ENCODE results near the gene TMED8.

Gene TMED8

GRCh38 chr14:77403768-77404167, 26.9 kb upstream of the TMED8 start:
- H3K4me3 ChIP-seq (ENCODE audit: low read length) = no peak overlapping the region
- no peaks in the 10 kb centered on the region for H3F3A ChIP-seq (ENCODE audit: control insufficient read depth, insufficient read depth)
- H3K4me1 ChIP-seq (ENCODE audit: control insufficient read depth, low read length) = peaks cover 13% of the 10 kb centered on the region
- no peak for TF ChIP-seq EZH2phosphoT487 (IDR thresholded peaks at IDR 0.05; ENCODE audit: borderline replicate concordance, low read length)
- no peak for TF ChIP-seq CTCF (IDR thresholded peaks at IDR 0.05; ENCODE audit: low read depth, low read length, poor library complexity, severe bottlenecking)
- H3K79me2 ChIP-seq (ENCODE audit: control insufficient read depth, low read length) = no peaks in the 10 kb centered on the region
- H3K9me2 ChIP-seq (replicated peaks; ENCODE audit: control insufficient read depth, low read length) = no peaks in the 10 kb centered on the region
- H3K27ac ChIP-seq (ENCODE audit: low read depth, low read length) = no peak overlapping the region
- H3K36me3 ChIP-seq (ENCODE audit: control insufficient read depth, low read length) = no peaks in the 10 kb centered on the region
- no peaks in the 10 kb centered on the region for H4K20me1 ChIP-seq (ENCODE audit: control insufficient read depth, insufficient read depth, low read depth, low read length)
- H3K9me3 ChIP-seq (ENCODE audit: control insufficient read depth, insufficient read depth, low read length) = no peaks in the 10 kb centered on the region
- no peaks in the 10 kb centered on the region for H3K27me3 ChIP-seq (ENCODE audit: control insufficient read depth, low read length)
- no peak overlapping the region for H3K4me2 ChIP-seq (ENCODE audit: low read length)

- TF ChIP-seq EZH2phosphoT487 (IDR thresholded peaks at IDR 0.05; ENCODE audit: borderline replicate concordance, low read length) (no peak), CTCF (IDR thresholded peaks at IDR 0.05; ENCODE audit: low read depth, low read length, poor library complexity, severe bottlenecking) (no peak)
- H3K9me2 ChIP-seq (replicated peaks; ENCODE audit: control insufficient read depth, low read length) = no peaks in the 10 kb centered on the region
- H3K27me3 ChIP-seq (ENCODE audit: control insufficient read depth, low read length) = no peaks in the 10 kb centered on the region
- H3K4me3 ChIP-seq (ENCODE audit: low read length) = no peak overlapping the region
- no peaks in the 10 kb centered on the region for H3K79me2 ChIP-seq (ENCODE audit: control insufficient read depth, low read length)
- H3K27ac ChIP-seq (ENCODE audit: low read depth, low read length) = no peak overlapping the region
- no peaks in the 10 kb centered on the region for H3F3A ChIP-seq (ENCODE audit: control insufficient read depth, insufficient read depth)
- H4K20me1 ChIP-seq (ENCODE audit: control insufficient read depth, insufficient read depth, low read depth, low read length) = no peaks in the 10 kb centered on the region
- H3K4me1 ChIP-seq (ENCODE audit: control insufficient read depth, low read length) = peaks cover 8% of the 10 kb centered on the region
- H3K36me3 ChIP-seq (ENCODE audit: control insufficient read depth, low read length) = no peaks in the 10 kb centered on the region
- H3K9me3 ChIP-seq (ENCODE audit: control insufficient read depth, insufficient read depth, low read length) = no peaks in the 10 kb centered on the region
- H3K4me2 ChIP-seq (ENCODE audit: low read length) = no peak overlapping the region
Measured at GRCh38 chr14:77400216-77400615, 23.3 kb upstream of the TMED8 start.

GRCh38 chr14:77390188-77390587, 13.3 kb upstream of the TMED8 start:
- Histone ChIP-seq H3K4me1 (ENCODE audit: control insufficient read depth, low read length) (no peaks in the 10 kb centered on the region), H3K27me3 (ENCODE audit: control insufficient read depth, low read length) (no peaks in the 10 kb centered on the region), H3F3A (ENCODE audit: control insufficient read depth, insufficient read depth) (no peaks in the 10 kb centered on the region), H3K79me2 (ENCODE audit: control insufficient read depth, low read length) (no peaks in the 10 kb centered on the region), H3K27ac (ENCODE audit: low read depth, low read length) (no peak overlapping the region), H3K4me2 (ENCODE audit: low read length) (no peak overlapping the region), H3K4me3 (ENCODE audit: low read length) (no peak overlapping the region), H3K9me3 (ENCODE audit: control insufficient read depth, insufficient read depth, low read length) (no peaks in the 10 kb centered on the region), H3K36me3 (ENCODE audit: control insufficient read depth, low read length) (no peaks in the 10 kb centered on the region), H3K9me2 (replicated peaks; ENCODE audit: control insufficient read depth, low read length) (no peaks in the 10 kb centered on the region), H4K20me1 (ENCODE audit: control insufficient read depth, insufficient read depth, low read depth, low read length) (no peaks in the 10 kb centered on the region)
- TF ChIP-seq CTCF (IDR thresholded peaks at IDR 0.05; ENCODE audit: low read depth, low read length, poor library complexity, severe bottlenecking) (no peak), EZH2phosphoT487 (IDR thresholded peaks at IDR 0.05; ENCODE audit: borderline replicate concordance, low read length) (no peak)

- TF ChIP-seq EZH2phosphoT487 (IDR thresholded peaks at IDR 0.05; ENCODE audit: borderline replicate concordance, low read length) = no peak
- TF ChIP-seq CTCF (IDR thresholded peaks at IDR 0.05; ENCODE audit: low read depth, low read length, poor library complexity, severe bottlenecking) = no peak
- no peak overlapping the region for H3K4me2 ChIP-seq (ENCODE audit: low read length)
- no peaks in the 10 kb centered on the region for H3K9me2 ChIP-seq (replicated peaks; ENCODE audit: control insufficient read depth, low read length)
- no peak overlapping the region for H3K27ac ChIP-seq (ENCODE audit: low read depth, low read length)
- no peaks in the 10 kb centered on the region for H3K9me3 ChIP-seq (ENCODE audit: control insufficient read depth, insufficient read depth, low read length)
- H3K79me2 ChIP-seq (ENCODE audit: control insufficient read depth, low read length) = peaks cover 32% of the 10 kb centered on the region
- no peak overlapping the region for H3K4me3 ChIP-seq (ENCODE audit: low read length)
- peaks cover 31% of the 10 kb centered on the region for H3K36me3 ChIP-seq (ENCODE audit: control insufficient read depth, low read length)
- no peaks in the 10 kb centered on the region for H4K20me1 ChIP-seq (ENCODE audit: control insufficient read depth, insufficient read depth, low read depth, low read length)
- no peaks in the 10 kb centered on the region for H3K27me3 ChIP-seq (ENCODE audit: control insufficient read depth, low read length)
- H3F3A ChIP-seq (ENCODE audit: control insufficient read depth, insufficient read depth) = peaks cover 15% of the 10 kb centered on the region
- H3K4me1 ChIP-seq (ENCODE audit: control insufficient read depth, low read length) = peaks cover 27% of the 10 kb centered on the region
Measured at GRCh38 chr14:77378701-77379100, 1.8 kb upstream of the TMED8 start.
